Umbilical cord (tissue), 2 donors: ENCODE data around the gene ZNF627. TPM values are rescaled to one million over a fixed set of nuclear protein-coding genes. Genes with fewer than 3 reads are reported as not detected.
"Not testable (repeated sequence)": the region's sequence is repeated elsewhere in the genome, so short reads cannot be mapped to it uniquely, and the experiment has no call there.

Experiments
- DNase-seq: peaks from one replicate; pipeline ENCODE4 v3.0.0-alpha.2; 2015; ENCODE audit warnings: low spot score
- total RNA-seq: library from RNA; depleted of rRNA; stranded (reverse); fragments of >200 nt; gene quantifications from one replicate; pipeline ENCODE4 v1.2.3, GENCODE V29; 2014; ENCODE audit warnings: low replicate concordance; ENCODE audit not compliant: insufficient read depth

Gene ZNF627
- total RNA-seq = 25.0 TPM

GRCh38 chr19:11597202-11598102 lies at the start of gene ZNF627:
Gene ZNF627 (plus strand): TSS chr19:11597483. CDS start chr19:11597628, 145 bp downstream.
- peak; percentile 99 for DNase-seq

DNA sequence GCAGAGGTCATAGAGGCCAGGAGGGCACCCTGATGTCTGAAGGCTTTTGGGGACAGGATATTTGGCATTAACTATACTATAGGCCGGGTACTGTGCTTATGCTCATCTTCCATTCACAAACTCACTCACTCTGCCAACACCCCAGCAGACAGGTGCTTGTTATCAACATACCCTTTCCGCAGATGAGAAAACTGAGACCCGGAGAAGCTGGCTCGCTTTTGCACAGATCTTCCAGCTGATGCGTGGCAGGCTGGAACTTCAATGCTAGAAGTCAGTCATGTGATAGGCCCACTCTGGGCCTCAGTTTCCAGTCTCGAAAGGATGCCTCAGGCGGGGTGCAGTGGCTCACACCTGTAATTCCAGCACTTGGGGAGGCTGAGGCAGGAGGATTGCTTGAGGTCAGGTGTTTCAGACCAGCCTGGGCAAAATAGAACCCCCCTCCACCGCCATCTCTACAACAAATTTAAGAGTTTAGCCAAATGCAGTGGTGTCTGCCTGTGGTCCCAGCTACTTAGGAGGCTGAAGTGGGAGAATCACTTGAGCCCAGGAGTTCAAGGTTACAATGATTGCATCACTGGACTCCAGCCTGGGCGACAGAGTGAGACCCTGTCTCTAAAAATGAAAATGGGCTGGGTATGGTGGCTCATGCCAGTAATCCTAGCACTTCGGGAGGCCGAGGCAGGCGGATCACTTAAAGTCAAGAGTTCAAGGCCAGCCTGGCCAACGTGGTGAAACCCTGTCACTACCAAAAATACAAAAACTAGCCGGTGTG lies 49.2 kb upstream of the ZNF627 start:
- no peak for DNase-seq

DNA sequence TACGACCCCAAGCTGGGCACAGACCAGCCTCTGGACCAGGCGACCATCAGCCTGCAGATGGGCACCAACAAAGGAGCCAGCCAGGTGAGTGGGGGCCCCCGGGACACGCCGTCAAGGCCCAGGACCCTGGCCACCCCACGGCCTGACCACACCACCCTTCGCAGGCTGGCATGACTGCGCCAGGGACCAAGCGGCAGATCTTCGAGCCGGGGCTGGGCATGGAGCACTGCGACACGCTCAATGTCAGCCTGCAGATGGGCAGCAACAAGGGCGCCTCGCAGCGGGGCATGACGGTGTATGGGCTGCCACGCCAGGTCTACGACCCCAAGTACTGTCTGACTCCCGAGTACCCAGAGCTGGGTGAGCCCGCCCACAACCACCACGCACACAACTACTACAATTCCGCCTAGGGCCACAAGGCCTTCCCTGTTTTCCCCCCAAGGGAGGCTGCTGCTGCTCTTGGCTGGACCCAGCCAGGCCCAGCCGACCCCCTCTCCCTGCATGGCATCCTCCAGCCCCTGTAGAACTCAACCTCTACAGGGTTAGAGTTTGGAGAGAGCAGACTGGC lies 47.8 kb upstream of the ZNF627 start:
- DNase-seq = no peak

DNA sequence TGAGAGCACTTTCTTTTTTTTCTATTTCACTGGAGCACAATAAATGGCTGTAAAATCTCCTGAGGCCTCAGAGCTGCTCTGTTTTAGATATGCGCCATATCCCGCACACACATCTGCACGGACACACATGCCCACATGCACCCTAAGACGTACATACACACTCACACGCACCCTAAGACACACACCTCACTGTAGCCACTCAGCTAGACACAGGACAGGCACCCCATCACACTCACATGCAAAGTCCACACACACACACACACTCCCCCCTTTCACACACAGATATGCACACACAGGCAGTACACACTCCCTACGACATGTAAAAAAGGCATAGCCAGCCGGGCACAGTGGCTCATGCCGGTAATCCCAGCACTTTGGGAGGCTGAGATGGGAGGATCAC lies 47.0 kb upstream of the ZNF627 start:
- no peak for DNase-seq

DNA sequence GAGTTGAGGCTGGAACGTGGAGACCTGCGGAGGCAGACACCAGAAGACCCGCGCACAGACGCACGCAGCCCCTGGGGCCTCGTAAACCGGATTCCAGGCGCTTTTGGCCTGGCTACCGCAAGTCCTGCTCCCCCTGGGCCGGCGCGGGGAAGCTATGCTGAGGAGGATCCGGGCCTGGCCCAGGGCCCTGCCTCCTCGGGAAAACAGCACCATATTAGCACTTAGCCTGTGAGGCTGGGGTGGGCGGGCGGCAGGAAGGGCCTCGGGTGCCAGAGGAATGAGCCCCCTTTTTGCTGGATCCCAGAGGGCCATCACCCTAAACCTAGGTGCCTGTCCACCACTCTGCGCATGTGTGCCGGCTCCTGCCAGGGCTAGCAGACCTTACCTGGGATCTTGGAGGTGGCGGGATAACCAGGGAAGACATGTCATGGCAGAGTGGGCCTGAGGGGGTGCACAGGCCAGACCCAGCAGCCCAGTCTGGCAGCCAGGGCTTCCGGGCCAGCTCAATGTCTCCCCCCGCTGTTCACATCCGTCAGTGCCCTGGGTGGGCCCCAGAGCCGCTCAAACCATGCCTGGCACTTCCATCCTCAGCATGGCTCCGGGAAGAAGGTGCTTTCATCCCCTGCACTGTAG lies 45.6 kb upstream of the ZNF627 start:
- peak; percentile 54 for DNase-seq

- no peak for DNase-seq
These were observed 44.5 kb upstream of the ZNF627 start for GRCh38 chr19:11552666-11553372.

DNA sequence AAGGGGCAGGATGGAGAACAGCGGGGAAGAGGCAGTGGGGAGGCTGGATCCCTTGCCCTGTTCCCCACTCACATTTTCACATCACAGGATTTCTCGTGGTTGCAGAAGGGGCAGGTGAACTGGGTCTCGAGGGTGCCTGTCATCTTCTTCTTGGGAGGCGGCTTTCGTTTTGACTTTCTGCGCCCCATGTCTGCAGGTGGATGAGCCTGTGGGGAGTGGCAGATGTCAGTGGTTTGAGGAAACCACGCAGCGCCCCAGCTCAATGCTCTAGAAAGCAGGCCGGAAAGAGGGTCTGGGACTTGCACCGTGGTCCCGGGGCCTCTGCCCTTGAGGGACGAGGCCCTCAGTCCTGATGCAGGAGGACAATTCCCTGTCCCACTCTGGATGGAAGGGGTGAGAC lies 43.1 kb upstream of the ZNF627 start:
- DNase-seq = no peak

DNA sequence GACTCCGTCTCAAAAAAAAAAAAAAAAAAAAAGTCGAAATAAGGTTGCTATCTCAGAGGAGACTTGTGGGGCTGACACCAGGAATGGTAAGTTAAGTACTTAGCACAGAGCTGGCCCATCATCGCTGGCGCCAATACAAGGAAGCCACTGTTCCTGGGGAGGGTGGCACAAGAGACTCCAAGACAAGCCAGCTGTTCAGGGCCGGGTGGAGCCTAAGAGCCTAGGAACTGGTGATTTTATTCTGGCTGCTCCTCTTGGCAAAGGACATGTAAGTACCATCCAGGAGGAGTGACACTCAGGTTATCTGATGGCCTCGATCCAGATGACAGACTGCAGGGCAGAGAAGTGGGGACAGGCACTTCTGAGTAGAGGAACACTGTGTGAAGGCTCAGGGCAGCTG lies 42.0 kb upstream of the ZNF627 start:
- DNase-seq = no peak

DNA sequence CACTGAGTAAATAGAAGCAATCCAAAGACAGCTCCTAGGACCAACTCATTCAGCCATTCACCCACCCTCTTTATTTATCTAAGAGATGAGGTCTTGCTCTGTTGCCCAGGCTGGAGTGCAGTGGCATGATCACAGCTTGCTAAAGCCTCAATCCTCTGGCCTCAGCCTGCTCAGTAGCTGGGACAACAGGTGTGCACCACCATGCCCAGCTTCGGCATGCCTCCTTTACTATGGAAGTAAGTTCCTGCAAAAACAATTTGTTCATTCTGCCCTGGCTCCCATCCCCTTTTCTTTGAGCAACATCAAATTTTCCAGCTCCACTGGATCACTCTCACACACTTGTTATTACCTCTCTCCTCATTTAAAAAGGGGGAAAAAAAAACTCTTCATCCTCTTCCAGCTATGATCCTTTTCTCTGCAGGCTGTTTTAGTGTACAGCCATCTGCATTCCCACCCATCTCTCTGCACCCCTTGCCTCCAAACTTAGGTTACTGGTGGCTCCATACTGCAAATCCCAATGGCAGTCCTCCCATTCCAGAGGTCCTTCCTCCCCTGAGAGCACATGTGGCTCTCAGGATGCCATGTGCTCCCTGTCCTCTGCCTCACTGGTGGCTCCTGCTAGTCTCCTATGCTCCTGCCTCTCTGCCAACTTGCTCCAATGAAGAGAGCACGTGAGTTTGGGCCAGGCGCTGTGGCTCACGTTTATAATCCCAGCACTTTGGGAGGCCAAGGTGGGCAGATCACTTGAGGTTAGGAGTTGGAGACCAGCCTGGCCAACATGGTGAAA lies 40.5 kb upstream of the ZNF627 start:
- DNase-seq = no peak

GRCh38 chr19:11558881-11559828 lies 38.1 kb upstream of the ZNF627 start, which contains the start of gene ELOF1:
Gene ELOF1 (minus strand): TSS chr19:11559230. CDS start chr19:11554347, 4,883 bp downstream.
- DNase-seq = peak; percentile 99

- peak; percentile 72 for DNase-seq
These were observed 36.8 kb upstream of the ZNF627 start for GRCh38 chr19:11560404-11561051.

DNA sequence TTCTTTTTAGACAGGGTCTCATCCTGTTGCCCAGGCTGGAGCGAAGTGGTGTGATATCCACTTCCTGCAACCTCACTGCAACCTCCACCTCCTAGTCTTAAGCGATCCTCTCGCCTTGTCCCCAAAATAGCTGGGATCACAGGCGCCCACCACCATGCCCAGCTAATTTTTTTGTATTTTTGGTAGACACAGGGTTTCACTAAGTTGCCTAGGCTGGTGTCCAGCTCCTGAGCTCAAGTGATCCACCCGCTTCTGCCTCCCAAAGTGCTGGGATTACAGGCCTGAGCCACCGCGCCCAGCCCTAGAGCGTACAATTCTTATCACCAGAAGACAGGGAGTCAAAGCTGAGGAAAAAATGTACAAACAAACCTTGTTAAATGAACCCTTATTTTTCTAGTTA lies 33.8 kb upstream of the ZNF627 start:
- no peak for DNase-seq

DNA sequence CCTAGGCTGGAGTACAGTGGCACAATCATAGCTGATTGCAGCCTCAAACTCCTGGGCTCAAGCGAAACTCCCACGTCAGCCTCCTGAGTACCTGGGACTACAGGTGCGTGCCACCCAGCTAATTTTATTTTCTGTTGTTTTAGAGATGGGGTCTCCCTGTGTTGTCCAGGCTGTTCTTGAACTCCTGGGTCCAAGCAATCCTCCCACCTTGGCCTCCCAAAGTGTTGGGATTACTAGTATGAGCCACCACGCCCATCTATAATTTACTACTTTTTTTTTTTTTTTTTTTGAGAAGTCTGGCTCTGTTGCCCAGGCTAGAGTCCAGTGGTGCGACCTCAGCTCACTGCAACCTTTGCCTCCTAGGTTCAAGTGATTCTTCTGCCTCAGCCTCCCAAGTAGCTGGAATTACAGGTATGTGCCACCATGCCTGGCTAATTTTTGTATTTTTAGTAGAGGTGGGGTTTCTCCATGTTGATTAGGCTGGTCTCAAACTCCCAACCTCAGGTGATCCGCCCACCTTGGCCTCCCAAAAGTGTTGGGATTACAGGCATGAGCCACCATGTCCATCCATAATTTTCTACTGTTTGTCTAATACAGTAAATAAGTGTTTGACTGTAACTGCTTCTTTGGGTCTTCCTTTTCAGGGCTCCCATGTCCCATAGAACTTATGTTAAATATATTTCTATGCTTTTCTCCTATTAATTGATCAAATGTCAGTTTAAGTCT lies 33.0 kb upstream of the ZNF627 start:
- DNase-seq = not testable (repeated sequence)

DNA sequence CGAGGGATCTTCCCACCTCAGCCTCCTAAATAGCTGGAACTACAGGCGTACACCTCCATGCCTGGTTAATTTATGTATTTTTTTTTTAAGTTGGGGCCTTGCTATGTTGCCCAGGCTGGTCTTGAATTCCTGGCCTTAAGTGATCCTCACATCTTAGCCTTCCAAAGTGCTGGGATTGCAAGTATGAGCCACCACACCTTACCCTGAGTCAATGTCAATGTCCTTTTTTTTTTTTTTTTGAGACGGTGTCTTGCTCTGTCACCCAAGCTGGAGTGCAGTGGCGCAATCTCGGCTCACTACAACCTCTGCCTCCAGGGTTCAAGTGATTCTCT lies 31.7 kb upstream of the ZNF627 start:
- DNase-seq = not testable (repeated sequence)

DNA sequence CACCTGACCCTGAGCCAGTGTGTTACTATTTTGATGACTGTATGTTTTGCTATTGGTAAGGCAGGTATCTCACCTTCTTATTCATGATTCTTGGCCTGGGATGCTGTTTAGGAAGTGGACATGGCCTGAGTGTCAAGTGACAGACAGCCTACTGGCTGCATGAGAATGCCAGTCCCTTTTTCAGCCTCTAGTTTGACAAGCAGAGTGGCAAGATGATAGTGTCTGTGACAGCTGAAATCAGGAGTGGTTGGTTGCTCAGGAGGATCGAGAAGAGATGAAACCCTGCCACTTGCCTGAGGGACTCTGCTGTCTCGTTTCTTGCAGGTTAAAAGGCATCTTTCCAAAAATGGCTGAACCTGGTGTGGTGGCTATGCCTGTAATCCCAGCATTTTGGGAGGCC lies 31.1 kb upstream of the ZNF627 start:
- DNase-seq = no peak

DNA sequence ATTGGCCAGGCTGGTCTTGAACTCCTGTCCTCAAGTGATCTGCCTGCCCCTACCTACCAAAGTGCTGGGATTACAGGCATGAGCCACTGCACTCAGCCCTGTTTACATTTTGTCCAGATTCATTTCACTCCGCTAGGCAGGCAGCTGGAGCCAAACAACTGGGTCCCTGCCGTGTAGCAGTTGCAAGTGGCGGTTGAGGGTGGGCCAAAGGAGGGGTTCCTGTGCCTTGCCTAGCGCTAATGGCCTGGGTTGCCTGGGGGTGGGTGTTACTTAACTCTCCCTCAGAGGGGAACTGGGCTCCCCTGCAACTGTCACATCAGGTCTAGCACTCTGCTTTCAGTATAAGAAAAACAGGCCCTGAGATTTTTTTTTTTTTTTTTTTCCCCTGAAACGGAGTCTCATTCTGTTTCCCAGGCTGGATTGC lies 27.2 kb upstream of the ZNF627 start:
- DNase-seq = no peak

- not testable (repeated sequence) for DNase-seq
These were observed 23.9 kb upstream of the ZNF627 start for GRCh38 chr19:11573354-11573753.

DNA sequence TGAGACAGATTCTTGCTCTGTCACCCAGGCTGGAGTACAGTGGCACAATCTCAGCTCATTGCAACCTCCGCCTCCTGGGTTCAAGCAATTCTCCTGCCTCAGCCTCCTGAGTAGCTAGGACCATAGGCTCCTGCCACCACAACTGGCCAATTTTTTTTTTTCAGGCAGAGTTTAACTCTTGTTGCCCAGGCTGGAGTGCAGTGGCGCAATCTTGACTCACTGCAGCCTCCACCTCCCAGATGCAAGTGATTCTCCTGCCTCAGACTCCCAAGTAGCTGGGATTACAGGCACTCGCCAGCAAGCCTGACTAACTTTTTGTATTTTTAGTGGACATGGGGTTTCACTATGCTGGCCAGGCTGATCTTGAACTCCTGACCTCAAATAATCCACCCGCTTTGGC lies 23.5 kb upstream of the ZNF627 start:
- not testable (repeated sequence) for DNase-seq
